ENCODE data around the gene RAB20.

RAB20 gene

GRCh38 chr13:110479215-110479545 lies 82.3 kb downstream of the RAB20 start:
- Histone ChIP-seq H4K91ac (ENCODE audit: low read depth, low read length, poor library complexity) (no peak overlapping the region), H2AK5ac (ENCODE audit: low read depth, low read length) (no peak overlapping the region), H3K18ac (ENCODE audit: low read length) (peak overlapping the region; percentile 28), H3K4me2 (ENCODE audit: insufficient read depth, low read length, poor library complexity, severe bottlenecking) (no peak overlapping the region), H2BK5ac (ENCODE audit: low read length) (no peak overlapping the region), H3K27me3 (ENCODE audit: control insufficient read depth in 3 of 3, insufficient read depth in 3 of 3, low read depth in 1 of 3, low read length in 3 of 3) (peaks cover 0 to 2% (median 0%) of the 10 kb centered on the region in 3 experiments), H3K27ac (replicated peaks; ENCODE audit: low read length) (no peak overlapping the region), H2BK15ac (ENCODE audit: low read length) (no peak overlapping the region), H3K9ac (ENCODE audit: low read depth, low read length, poor library complexity) (no peak overlapping the region), H3K4me3 (ENCODE audit: low read length in 2 of 2) (no peak overlapping the region), H3K36me3 (replicated peaks in 1 of 2; ENCODE audit: control insufficient read depth in 2 of 2, insufficient read depth in 2 of 2, low read length in 2 of 2) (peaks cover 38 to 94% of the 10 kb centered on the region in 2 donors), H3K9me3 (replicated peaks in 1 of 2; ENCODE audit: control insufficient read depth in 2 of 2, insufficient read depth in 1 of 2, low read depth in 1 of 2, low read length in 2 of 2) (peaks cover 0 to 5% of the 10 kb centered on the region in 2 donors), H2AFZ (ENCODE audit: low read length) (no peak overlapping the region), H3K4ac (ENCODE audit: low read length) (no peak overlapping the region), H2BK12ac (ENCODE audit: low read length) (no peak overlapping the region), H2BK120ac (ENCODE audit: low read depth, low read length) (no peak overlapping the region), H3K4me1 (ENCODE audit: control insufficient read depth in 2 of 2, insufficient read depth in 1 of 2, low read depth in 1 of 2, low read length in 2 of 2) (peaks cover 0 to 2% of the 10 kb centered on the region in 2 donors), H3K79me1 (ENCODE audit: low read depth, low read length) (no peaks in the 10 kb centered on the region), H3K23ac (ENCODE audit: low read depth, low read length, poor library complexity) (peak overlapping the region; percentile 81), H4K8ac (ENCODE audit: low read depth, low read length) (no peak overlapping the region), H3K14ac (ENCODE audit: low read length) (no peak overlapping the region)
- no CpG with 5 or more reads among the region's 6 CpGs for WGBS, 2 donors (ENCODE audit: extremely low coverage in 2 of 2, insufficient read length in 2 of 2, insufficient replicate concordance in 1 of 2)
- DNase-seq (ENCODE audit: low spot score), result no peak

DNA sequence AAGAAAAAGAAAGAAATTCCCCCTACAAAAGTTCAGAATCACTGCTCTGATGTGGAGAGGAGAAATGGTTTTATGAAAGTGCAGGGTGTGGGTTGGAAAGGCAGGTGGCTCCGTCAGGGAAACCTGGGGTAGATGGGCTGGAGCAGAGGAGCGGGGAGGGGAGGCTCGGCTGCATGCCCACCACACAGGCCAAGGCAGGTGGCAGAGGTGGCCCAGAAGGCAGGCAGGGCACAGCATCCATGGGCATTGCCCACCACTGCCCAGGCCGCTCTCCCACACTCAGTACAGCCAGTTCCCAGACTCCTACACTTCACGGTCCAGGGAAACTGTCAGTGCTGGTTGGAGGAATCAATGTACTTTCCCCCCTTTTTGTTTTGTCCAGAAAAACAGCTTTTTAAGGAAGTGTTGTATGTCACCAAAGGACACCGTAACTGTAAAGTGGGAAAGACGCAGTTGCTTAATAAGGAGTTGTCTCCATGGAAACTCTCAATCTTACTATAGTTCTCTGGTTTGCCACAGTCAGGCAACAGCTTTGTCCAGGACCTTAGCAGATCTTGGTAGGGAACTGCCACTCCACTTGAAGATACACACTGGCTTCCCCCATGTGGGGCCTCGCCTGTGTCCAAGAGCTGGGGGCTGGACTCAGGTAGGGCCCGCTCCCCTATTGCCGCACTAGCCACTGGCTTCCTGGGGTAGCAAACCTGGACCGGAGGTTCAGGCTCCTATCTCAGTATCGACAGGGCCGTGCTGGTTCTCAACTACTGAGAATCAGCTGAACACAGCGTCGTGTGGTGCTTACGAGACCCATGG lies 82.9 kb downstream of the RAB20 start:
- H3K36me3 ChIP-seq (replicated peaks in 1 of 2; ENCODE audit: control insufficient read depth in 2 of 2, insufficient read depth in 2 of 2, low read length in 2 of 2), result peaks cover 40 to 94% of the 10 kb centered on the region in 2 donors
- no peak overlapping the region for H2BK120ac ChIP-seq (ENCODE audit: low read depth, low read length)

DNA sequence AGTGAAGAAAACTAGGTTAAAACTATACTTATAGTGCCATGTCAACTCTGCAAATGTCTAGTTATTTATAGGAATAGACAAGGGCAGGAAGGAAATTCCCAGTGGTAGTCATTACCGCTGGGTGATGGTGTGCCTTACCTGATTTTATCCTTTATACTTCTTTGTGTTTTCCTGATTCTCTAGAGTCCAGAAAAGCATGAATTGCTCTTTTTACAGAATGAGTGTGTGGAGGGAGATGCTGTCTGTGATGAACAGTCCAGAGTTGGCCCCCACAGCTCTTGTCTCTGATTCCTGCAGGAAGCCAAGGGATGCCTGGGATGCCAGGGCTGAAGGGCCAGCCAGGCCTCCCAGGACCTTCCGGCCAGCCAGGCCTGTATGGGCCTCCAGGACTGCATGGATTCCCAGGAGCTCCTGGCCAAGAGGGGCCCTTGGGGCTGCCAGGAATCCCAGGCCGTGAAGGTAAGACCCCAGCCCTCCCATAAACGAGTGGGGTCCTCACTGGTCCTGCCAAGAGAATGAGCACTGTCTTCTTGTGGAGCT lies 83.7 kb downstream of the RAB20 start:
- H3K18ac ChIP-seq (ENCODE audit: low read length), result no peak overlapping the region
- WGBS, 2 donors (ENCODE audit: extremely low coverage in 2 of 2, insufficient read length in 2 of 2, insufficient replicate concordance in 1 of 2), result no CpG with 5 or more reads among the region's 4 CpGs
- no peak overlapping the region for H3K23ac ChIP-seq (ENCODE audit: low read depth, low read length, poor library complexity)
- no peak overlapping the region for H4K8ac ChIP-seq (ENCODE audit: low read depth, low read length)
- H2BK120ac ChIP-seq (ENCODE audit: low read depth, low read length), result no peak overlapping the region
- no peak overlapping the region for H3K9ac ChIP-seq (ENCODE audit: low read depth, low read length, poor library complexity)
- H2AFZ ChIP-seq (ENCODE audit: low read length), result no peak overlapping the region
- H2AK5ac ChIP-seq (ENCODE audit: low read depth, low read length), result no peak overlapping the region
- no peak overlapping the region for H3K4me3 ChIP-seq (ENCODE audit: low read length in 2 of 2)
- no peak overlapping the region for H3K4ac ChIP-seq (ENCODE audit: low read length)
- peaks cover 0 to 2% (median 0%) of the 10 kb centered on the region in 3 experiments for H3K27me3 ChIP-seq (ENCODE audit: control insufficient read depth in 3 of 3, insufficient read depth in 3 of 3, low read depth in 1 of 3, low read length in 3 of 3)
- no peak overlapping the region for H3K27ac ChIP-seq (replicated peaks; ENCODE audit: low read length)
- no peak overlapping the region for H3K14ac ChIP-seq (ENCODE audit: low read length)
- peaks cover 40 to 94% of the 10 kb centered on the region in 2 donors for H3K36me3 ChIP-seq (replicated peaks in 1 of 2; ENCODE audit: control insufficient read depth in 2 of 2, insufficient read depth in 2 of 2, low read length in 2 of 2)
- H4K91ac ChIP-seq (ENCODE audit: low read depth, low read length, poor library complexity), result no peak overlapping the region
- H3K4me1 ChIP-seq (ENCODE audit: control insufficient read depth in 2 of 2, insufficient read depth in 1 of 2, low read depth in 1 of 2, low read length in 2 of 2), result peaks cover 0 to 2% of the 10 kb centered on the region in 2 donors
- no peak for DNase-seq (ENCODE audit: low spot score)
- peaks cover 0 to 5% of the 10 kb centered on the region in 2 donors for H3K9me3 ChIP-seq (replicated peaks in 1 of 2; ENCODE audit: control insufficient read depth in 2 of 2, insufficient read depth in 1 of 2, low read depth in 1 of 2, low read length in 2 of 2)
- H2BK5ac ChIP-seq (ENCODE audit: low read length), result no peak overlapping the region
- H3K79me1 ChIP-seq (ENCODE audit: low read depth, low read length), result no peaks in the 10 kb centered on the region
- H2BK15ac ChIP-seq (ENCODE audit: low read length), result no peak overlapping the region
- H3K4me2 ChIP-seq (ENCODE audit: insufficient read depth, low read length, poor library complexity, severe bottlenecking), result no peak overlapping the region
- no peak overlapping the region for H2BK12ac ChIP-seq (ENCODE audit: low read length)

More for the DNA sequence above, 82.9 kb downstream of the RAB20 start:
- Histone ChIP-seq H3K18ac (ENCODE audit: low read length) (peak overlapping the region; percentile 40), H3K23ac (ENCODE audit: low read depth, low read length, poor library complexity) (no peak overlapping the region), H4K91ac (ENCODE audit: low read depth, low read length, poor library complexity) (no peak overlapping the region), H3K14ac (ENCODE audit: low read length) (no peak overlapping the region), H2AK5ac (ENCODE audit: low read depth, low read length) (no peak overlapping the region), H4K8ac (ENCODE audit: low read depth, low read length) (no peak overlapping the region), H2BK15ac (ENCODE audit: low read length) (no peak overlapping the region), H3K27me3 (ENCODE audit: control insufficient read depth in 3 of 3, insufficient read depth in 3 of 3, low read depth in 1 of 3, low read length in 3 of 3) (peaks cover 0 to 2% (median 0%) of the 10 kb centered on the region in 3 experiments), H3K79me1 (ENCODE audit: low read depth, low read length) (no peaks in the 10 kb centered on the region), H3K4ac (ENCODE audit: low read length) (no peak overlapping the region), H3K9ac (ENCODE audit: low read depth, low read length, poor library complexity) (no peak overlapping the region), H3K4me2 (ENCODE audit: insufficient read depth, low read length, poor library complexity, severe bottlenecking) (no peak overlapping the region), H2AFZ (ENCODE audit: low read length) (no peak overlapping the region), H3K4me1 (ENCODE audit: control insufficient read depth in 2 of 2, insufficient read depth in 1 of 2, low read depth in 1 of 2, low read length in 2 of 2) (peaks cover 0 to 2% of the 10 kb centered on the region in 2 donors), H3K9me3 (replicated peaks in 1 of 2; ENCODE audit: control insufficient read depth in 2 of 2, insufficient read depth in 1 of 2, low read depth in 1 of 2, low read length in 2 of 2) (peaks cover 0 to 5% of the 10 kb centered on the region in 2 donors), H3K27ac (replicated peaks; ENCODE audit: low read length) (no peak overlapping the region), H2BK12ac (ENCODE audit: low read length) (no peak overlapping the region), H2BK5ac (ENCODE audit: low read length) (no peak overlapping the region), H3K4me3 (ENCODE audit: low read length in 2 of 2) (no peak overlapping the region)
- no CpG with 5 or more reads among the region's 16 CpGs for WGBS, 2 donors (ENCODE audit: extremely low coverage in 2 of 2, insufficient read length in 2 of 2, insufficient replicate concordance in 1 of 2)
- no peak for DNase-seq (ENCODE audit: low spot score)

- no peak overlapping the region for H3K4me2 ChIP-seq (ENCODE audit: insufficient read depth, low read length, poor library complexity, severe bottlenecking)
- no peak overlapping the region for H2BK12ac ChIP-seq (ENCODE audit: low read length)
- H3K9me3 ChIP-seq (replicated peaks in 1 of 2; ENCODE audit: control insufficient read depth in 2 of 2, insufficient read depth in 1 of 2, low read depth in 1 of 2, low read length in 2 of 2), result peaks cover 0 to 5% of the 10 kb centered on the region in 2 donors
- no peak overlapping the region for H4K8ac ChIP-seq (ENCODE audit: low read depth, low read length)
- no peak overlapping the region for H2AK5ac ChIP-seq (ENCODE audit: low read depth, low read length)
- DNase-seq (ENCODE audit: low spot score), result no peak
- no peak overlapping the region for H2BK5ac ChIP-seq (ENCODE audit: low read length)
- peaks cover 0 to 2% (median 0%) of the 10 kb centered on the region in 3 experiments for H3K27me3 ChIP-seq (ENCODE audit: control insufficient read depth in 3 of 3, insufficient read depth in 3 of 3, low read depth in 1 of 3, low read length in 3 of 3)
- H2AFZ ChIP-seq (ENCODE audit: low read length), result no peak overlapping the region
- H3K9ac ChIP-seq (ENCODE audit: low read depth, low read length, poor library complexity), result no peak overlapping the region
- H3K14ac ChIP-seq (ENCODE audit: low read length), result no peak overlapping the region
- H3K79me1 ChIP-seq (ENCODE audit: low read depth, low read length), result no peaks in the 10 kb centered on the region
- H4K91ac ChIP-seq (ENCODE audit: low read depth, low read length, poor library complexity), result no peak overlapping the region
- no peak overlapping the region for H3K18ac ChIP-seq (ENCODE audit: low read length)
- no peak overlapping the region for H2BK120ac ChIP-seq (ENCODE audit: low read depth, low read length)
- H3K36me3 ChIP-seq (replicated peaks in 1 of 2; ENCODE audit: control insufficient read depth in 2 of 2, insufficient read depth in 2 of 2, low read length in 2 of 2), result peaks cover 36 to 92% of the 10 kb centered on the region in 2 donors
- no peak overlapping the region for H2BK15ac ChIP-seq (ENCODE audit: low read length)
- no peak overlapping the region for H3K4ac ChIP-seq (ENCODE audit: low read length)
- no CpG with 5 or more reads among the region's 12 CpGs for WGBS, 2 donors (ENCODE audit: extremely low coverage in 2 of 2, insufficient read length in 2 of 2, insufficient replicate concordance in 1 of 2)
- H3K23ac ChIP-seq (ENCODE audit: low read depth, low read length, poor library complexity), result no peak overlapping the region
- H3K4me3 ChIP-seq (ENCODE audit: low read length in 2 of 2), result no peak overlapping the region
- peaks cover 0 to 2% of the 10 kb centered on the region in 2 donors for H3K4me1 ChIP-seq (ENCODE audit: control insufficient read depth in 2 of 2, insufficient read depth in 1 of 2, low read depth in 1 of 2, low read length in 2 of 2)
- H3K27ac ChIP-seq (replicated peaks; ENCODE audit: low read length), result no peak overlapping the region
Observed at GRCh38 chr13:110476220-110476617, 85.3 kb downstream of the RAB20 start.
